ENCODE measurements around the gene INPP4B.

Gene INPP4B

DNA sequence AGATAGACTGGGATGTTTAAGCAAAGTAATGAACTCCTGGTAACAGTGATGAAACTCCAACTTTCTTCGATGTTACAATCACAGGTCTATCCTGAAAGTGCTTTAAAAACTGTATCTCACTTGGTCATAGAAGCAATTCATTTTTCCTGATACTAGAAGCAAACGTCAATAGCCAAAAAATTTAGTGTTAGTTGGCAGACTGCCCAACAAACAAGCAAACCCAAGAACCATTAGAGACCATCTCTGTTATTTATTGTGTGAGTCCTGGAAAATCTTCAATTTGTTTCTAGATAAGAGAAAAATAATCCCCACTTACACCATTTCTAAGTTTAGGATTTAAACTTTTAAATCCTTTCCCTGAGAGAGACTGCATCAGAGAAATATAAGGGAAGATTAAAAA lies 553.9 kb downstream of the INPP4B start:
- no peak for TF ChIP-seq JUND (IDR thresholded peaks at IDR 0.05; ENCODE audit: low read depth)
- in situ Hi-C loops (cut with HindIII; ENCODE audit: low pct_unique_long_range_greater_than_20kb, low sequenced_read_pairs): no loop called here
- DNase-seq (ENCODE audit: low read depth in 1 of 2, low spot score in 1 of 2): no peak

DNA sequence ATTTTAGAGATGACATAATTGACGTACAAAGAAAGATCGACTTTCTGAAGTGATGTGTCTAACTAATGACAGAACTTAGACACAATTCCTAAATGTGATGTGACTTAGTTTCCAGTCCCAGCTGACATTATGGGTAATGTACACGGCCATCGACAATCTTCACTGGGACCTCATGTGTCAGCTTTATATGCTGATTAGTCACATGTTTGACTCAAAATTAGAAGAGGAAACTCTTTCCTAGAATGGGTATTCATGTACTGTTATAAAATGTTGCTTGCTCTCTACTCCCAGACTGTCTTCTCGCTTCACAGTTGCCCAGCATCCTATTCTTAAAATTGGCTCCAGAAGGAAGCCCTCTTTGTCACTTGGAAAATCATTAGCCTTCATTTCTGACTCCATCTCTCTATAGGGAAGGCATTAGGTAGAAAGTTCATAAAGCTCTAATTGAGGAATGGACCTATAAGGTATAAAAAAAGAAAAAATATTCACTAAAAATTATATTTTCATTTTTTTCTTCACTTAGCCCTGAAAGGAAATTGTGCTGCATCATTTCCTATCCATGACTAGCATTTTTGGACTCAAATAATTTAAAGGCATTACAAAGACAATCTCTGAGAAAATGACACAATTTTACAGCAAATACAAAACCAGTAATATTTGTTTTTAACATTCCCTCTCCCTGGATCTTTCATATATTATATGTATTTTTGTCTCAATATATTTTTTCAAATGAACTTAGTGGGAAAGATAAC lies 554.6 kb downstream of the INPP4B start:
- no peak for DNase-seq (ENCODE audit: low read depth in 1 of 2, low spot score in 1 of 2)
- in situ Hi-C loops (cut with HindIII; ENCODE audit: low pct_unique_long_range_greater_than_20kb, low sequenced_read_pairs): no loop called here
- no peak for TF ChIP-seq JUND (IDR thresholded peaks at IDR 0.05; ENCODE audit: low read depth)

DNA sequence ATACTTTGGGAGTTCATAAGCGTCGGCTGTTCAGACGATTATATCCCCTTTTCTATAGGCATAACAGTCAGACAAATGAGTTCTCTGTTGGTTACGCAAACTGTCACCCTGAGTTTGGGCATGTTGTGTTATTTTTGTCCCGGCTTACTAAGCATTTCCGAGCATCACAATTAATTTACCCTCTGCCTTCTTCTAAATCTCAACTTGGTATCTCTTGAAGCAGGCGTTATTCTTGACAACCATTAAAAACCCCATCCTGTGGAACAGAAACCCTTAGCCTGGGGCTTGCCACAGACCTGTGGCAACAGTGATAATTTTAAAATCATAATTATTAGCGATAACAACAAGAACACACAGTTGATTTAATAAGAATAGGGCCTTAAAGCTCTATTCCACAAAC lies 558.7 kb downstream of the INPP4B start:
- DNase-seq (ENCODE audit: low read depth in 1 of 2, low spot score in 1 of 2): no peak
- in situ Hi-C loops (cut with HindIII; ENCODE audit: low pct_unique_long_range_greater_than_20kb, low sequenced_read_pairs): no loop called here
- TF ChIP-seq JUND (IDR thresholded peaks at IDR 0.05; ENCODE audit: low read depth): no peak

DNA sequence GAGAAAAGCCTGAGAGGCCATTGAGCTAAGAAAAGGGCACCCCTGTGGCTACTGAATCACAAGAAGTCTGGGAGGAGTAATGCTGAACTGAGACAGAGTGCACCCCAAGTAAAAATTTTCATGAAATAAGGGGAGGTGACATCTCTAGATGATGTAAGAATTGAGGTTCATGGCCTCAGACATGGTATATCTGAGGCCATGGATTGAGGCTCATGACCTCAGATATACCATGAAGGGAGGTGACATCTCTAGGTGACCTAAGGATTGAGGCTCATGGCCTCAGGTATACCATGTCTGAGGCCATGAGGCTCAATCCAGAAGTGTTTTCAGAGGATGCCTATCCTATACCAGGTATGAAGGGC lies 560.9 kb downstream of the INPP4B start:
- DNase-seq (ENCODE audit: low read depth in 1 of 2, low spot score in 1 of 2): no peak
- TF ChIP-seq JUND (IDR thresholded peaks at IDR 0.05; ENCODE audit: low read depth): no peak
- in situ Hi-C loops (cut with HindIII; ENCODE audit: low pct_unique_long_range_greater_than_20kb, low sequenced_read_pairs): no loop called here

DNA sequence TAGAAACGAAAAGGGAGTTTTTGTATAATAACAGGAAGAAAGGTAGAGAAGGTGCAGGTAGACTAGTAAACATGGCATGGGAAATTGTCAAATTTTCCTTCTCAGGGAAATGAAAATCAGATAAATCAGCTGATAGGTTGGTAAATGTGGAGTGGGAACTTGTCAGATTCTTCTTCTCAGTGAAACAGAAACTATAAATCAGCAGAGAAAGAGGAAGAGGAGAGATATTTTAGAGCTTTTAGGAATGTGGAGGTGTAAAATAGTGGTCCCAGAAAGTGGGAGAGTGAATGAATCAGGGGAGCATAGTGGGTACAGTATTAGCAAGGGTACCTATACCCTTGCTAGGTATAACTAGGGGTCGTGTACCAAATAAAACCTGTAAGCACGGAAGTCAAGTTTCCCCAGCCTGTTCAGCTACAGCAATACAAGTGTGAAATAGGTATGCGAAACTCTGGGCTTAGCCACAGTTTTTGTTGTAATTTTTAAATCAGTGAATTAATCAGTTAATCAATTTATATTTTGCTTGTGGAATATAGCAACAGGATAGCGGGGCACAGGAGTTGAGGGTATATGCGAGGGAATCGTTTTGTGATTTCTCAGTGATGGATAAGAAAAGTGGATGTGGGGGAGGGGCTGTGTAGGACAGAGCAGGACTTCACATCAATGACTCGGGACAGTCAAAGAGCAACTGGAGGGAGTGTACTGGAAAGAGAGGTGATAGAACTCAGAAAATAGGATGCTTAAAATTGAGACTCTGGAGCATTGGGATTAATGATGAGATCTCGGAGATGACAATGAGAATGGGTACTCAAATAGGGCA lies 561.5 kb downstream of the INPP4B start:
- in situ Hi-C loops (cut with HindIII; ENCODE audit: low pct_unique_long_range_greater_than_20kb, low sequenced_read_pairs): no loop called here
- peak in 1 of 2 experiments; percentile 1 for DNase-seq (ENCODE audit: low read depth in 1 of 2, low spot score in 1 of 2)
- no peak for TF ChIP-seq JUND (IDR thresholded peaks at IDR 0.05; ENCODE audit: low read depth)

DNA sequence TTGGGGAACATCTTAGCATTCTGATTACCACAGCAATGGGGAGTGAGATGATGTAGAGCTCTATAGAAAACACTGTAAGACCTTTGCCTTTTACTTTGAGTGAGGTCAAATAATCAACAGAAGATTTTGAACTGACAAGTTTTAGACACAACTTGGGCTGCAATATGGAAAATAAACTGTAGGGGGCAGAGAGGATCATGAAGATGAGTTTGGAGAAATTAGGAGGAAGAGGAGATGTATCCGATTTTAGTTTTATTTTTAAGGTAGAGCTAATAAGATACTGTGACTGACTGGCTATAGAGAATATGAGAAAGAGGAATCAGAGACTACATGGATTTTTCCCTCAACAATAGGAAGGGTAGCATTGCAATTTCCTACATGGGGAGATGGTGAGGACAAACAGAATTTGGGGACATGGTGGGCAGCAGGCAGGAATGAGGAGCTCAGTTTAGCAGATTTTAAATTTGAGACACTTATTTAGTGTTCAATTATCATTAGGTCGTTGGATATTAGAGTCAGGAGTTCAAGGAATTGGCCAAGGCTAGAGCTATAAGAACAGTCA lies 563.1 kb downstream of the INPP4B start:
- in situ Hi-C loops (cut with HindIII; ENCODE audit: low pct_unique_long_range_greater_than_20kb, low sequenced_read_pairs): no loop called here

DNA sequence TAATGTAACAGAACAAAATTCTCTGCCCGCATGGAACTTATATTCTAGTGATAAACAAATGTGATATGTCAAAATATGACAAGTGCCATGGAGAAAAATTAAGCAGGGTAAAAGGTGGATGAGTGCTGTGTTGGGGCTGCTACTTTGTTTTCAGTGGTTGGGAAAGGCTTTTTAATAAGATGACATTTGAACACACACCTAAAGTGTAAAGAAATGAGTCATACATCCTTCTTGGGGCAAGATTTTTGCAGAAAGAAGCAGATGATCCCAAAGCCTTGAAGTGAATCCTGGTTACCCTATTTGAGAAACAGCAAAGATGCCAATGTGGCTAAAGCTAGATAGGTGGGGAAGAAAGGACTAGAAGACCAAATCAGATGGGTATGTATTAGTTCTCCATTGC lies 564.1 kb downstream of the INPP4B start:
- no peak for DNase-seq (ENCODE audit: low read depth in 1 of 2, low spot score in 1 of 2)
- no peak for TF ChIP-seq JUND (IDR thresholded peaks at IDR 0.05; ENCODE audit: low read depth)
- in situ Hi-C loops (cut with HindIII; ENCODE audit: low pct_unique_long_range_greater_than_20kb, low sequenced_read_pairs): no loop called here

More for the DNA sequence above, 563.1 kb downstream of the INPP4B start:
- TF ChIP-seq JUND (IDR thresholded peaks at IDR 0.05; ENCODE audit: low read depth): no peak
- peak in 1 of 2 experiments; percentile 11 for DNase-seq (ENCODE audit: low read depth in 1 of 2, low spot score in 1 of 2)

DNA sequence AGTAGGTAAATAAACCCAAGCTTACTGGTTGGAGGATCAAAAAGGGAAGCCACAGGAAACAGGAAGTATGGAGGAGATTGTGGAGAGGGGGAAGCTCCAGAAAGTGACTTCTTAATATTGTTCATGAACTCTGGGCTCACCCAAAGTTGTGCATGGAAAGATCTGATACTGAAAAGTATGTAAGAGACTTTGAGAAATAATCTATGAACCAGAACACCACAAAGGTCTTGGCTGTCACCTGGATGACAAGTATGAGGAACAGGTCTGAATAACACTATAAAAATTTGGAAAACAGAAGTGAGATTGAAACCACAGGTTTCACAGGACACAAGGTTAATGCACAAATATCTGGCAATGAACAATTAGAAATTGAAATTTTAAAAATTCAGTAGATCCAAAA lies 567.4 kb downstream of the INPP4B start:
- no peak for DNase-seq (ENCODE audit: low read depth in 1 of 2, low spot score in 1 of 2)
- no peak for TF ChIP-seq JUND (IDR thresholded peaks at IDR 0.05; ENCODE audit: low read depth)
- in situ Hi-C loops (cut with HindIII; ENCODE audit: low pct_unique_long_range_greater_than_20kb, low sequenced_read_pairs): no loop called here

DNA sequence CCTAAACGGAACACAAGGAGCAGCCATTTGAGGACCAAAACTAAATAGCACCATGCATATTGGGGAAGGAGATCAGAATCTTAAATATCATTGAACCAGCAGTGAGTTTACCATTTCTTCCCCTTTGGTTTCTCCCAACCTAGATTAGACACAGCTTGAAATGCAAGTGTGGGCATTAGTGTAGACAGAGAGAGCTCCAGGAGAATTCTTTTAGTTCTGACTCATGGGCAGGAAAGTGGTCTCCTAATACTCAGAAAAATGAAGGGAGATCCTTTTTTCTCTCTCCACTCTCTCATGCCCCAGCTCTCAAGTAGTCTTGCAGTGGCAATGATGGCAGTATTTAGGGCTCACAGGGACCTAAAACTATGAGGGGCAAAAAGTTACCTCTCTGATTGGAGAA lies 567.9 kb downstream of the INPP4B start:
- DNase-seq (ENCODE audit: low read depth in 1 of 2, low spot score in 1 of 2): no peak
- TF ChIP-seq JUND (IDR thresholded peaks at IDR 0.05; ENCODE audit: low read depth): no peak
- in situ Hi-C loops (cut with HindIII; ENCODE audit: low pct_unique_long_range_greater_than_20kb, low sequenced_read_pairs): no loop called here

DNA sequence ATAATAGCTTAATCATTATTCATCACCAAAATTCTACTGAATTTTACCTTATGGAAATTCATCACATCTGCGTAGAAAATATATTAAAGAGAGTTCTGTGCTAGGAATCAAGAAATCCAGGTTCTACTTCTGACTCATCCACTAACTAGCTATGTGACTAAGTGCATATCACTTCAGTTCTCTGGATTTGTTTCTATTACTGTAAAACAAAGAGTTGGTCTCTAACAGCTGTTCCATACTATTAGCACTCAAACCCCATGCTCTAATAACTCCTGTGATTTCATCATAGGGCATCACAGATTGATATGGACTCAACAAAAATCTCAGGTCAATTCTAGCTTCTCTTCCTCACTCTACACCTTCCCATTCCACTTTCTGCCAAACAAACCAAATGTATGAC lies 572.0 kb downstream of the INPP4B start:
- TF ChIP-seq JUND (IDR thresholded peaks at IDR 0.05; ENCODE audit: low read depth): no peak
- in situ Hi-C loops (cut with HindIII; ENCODE audit: low pct_unique_long_range_greater_than_20kb, low sequenced_read_pairs): no loop called here
- DNase-seq (ENCODE audit: low read depth in 1 of 2, low spot score in 1 of 2): no peak

DNA sequence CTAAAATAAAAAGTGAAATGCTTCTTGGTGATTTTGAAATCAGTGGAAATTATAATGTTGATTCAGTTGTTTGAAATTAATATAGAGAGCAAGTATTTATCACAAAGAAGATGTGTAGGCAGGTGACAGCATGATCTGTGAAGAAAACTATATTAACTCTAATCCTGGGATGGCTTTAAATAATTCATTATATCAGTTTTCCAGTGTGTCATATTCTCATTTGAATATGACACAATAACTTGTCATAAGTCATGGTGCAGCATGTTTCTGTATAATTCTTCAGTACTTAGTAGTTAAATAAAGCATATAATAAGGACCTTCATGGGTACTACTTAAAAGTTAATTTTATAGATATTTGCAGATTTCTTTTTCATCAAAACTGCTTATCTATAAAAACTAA lies 573.6 kb downstream of the INPP4B start:
- in situ Hi-C loops (cut with HindIII; ENCODE audit: low pct_unique_long_range_greater_than_20kb, low sequenced_read_pairs): no loop called here
- DNase-seq (ENCODE audit: low read depth in 1 of 2, low spot score in 1 of 2): no peak
- no peak for TF ChIP-seq JUND (IDR thresholded peaks at IDR 0.05; ENCODE audit: low read depth)

DNA sequence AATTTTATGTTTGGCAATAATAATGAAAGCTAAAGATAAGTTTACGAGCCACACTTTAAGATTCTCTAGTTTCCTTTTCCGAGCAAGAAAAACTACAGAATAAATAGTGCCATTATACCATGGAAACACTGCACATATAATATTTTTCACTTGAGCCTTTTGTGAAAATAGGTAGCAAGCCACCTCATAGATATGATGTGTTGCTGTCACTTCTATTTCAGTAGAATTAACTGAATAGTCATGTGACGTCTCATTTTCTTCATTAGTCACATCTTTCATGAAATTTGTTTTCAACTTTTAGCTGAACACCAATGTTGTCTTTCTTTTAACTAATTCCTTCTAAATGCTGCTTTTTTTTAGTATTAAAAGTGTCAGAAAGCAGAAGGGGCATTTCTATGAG lies 574.3 kb downstream of the INPP4B start:
- no peak for DNase-seq (ENCODE audit: low read depth in 1 of 2, low spot score in 1 of 2)
- TF ChIP-seq JUND (IDR thresholded peaks at IDR 0.05; ENCODE audit: low read depth): no peak
- in situ Hi-C loops (cut with HindIII; ENCODE audit: low pct_unique_long_range_greater_than_20kb, low sequenced_read_pairs): no loop called here

DNA sequence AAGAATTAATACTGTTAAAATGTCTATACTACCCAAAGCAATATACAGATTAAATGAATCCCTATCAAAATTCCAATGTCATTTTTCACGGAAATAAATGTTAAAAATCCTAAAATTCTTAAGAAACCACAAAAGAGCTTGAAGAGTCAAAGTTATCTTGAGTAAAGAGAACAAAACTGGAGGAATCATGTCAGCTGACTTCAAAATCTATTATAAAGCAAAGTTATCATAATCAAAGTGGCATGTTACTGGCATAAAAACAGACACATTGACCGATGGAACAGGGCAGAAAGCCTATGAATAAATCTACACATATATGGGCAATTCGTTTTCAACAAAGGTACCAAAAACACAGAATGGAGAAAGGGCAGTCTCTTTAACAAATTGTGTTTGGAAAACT lies 579.0 kb downstream of the INPP4B start:
- in situ Hi-C loops (cut with HindIII; ENCODE audit: low pct_unique_long_range_greater_than_20kb, low sequenced_read_pairs): no loop called here
- TF ChIP-seq JUND (IDR thresholded peaks at IDR 0.05; ENCODE audit: low read depth): no peak
- DNase-seq (ENCODE audit: low read depth in 1 of 2, low spot score in 1 of 2): no peak

Measured in T47D (cell line).